OCI-M2 (cell line): Measurements from ENCODE around the gene CATSPERZ.

ENCODE experiments used
- DNase-seq: peaks from one replicate; lab custom pipeline; 2025; ENCODE audit not compliant: unreplicated experiment; lab: John Stamatoyannopoulos, UW

CATSPERZ gene

DNA sequence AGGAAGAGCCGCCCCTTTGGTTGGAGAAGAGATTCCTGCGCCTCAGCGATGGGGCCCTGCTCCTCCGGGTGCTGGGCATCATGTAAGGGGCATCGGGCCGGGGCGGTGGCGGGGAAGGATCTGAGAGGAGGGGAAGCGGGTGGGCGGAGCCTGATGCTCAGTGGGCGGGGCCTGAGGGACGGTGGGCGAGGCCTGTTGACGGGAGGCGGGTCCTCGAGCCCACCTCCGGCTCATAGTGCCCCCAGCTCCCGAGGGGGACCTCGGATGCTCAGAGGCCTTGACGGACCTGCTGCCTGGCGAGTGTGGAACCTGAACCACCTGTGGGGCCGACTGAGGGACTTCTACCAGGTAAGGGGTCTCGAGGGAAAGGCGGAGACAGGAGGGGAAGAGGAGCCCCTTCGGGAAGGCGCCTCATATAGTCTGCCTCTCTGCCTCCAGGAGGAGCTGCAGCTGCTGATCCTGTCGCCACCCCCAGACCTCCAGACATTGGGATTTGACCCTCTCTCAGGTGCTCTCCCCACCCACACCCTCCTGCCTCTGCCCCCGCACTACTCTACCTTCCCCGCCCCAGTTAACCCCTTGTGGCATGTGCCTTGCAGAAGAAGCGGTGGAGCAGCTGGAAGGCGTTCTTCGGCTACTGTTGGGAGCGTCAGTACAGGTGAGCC is 40.6 kb downstream of the CATSPERZ start:
- DNase-seq: no peak

DNA sequence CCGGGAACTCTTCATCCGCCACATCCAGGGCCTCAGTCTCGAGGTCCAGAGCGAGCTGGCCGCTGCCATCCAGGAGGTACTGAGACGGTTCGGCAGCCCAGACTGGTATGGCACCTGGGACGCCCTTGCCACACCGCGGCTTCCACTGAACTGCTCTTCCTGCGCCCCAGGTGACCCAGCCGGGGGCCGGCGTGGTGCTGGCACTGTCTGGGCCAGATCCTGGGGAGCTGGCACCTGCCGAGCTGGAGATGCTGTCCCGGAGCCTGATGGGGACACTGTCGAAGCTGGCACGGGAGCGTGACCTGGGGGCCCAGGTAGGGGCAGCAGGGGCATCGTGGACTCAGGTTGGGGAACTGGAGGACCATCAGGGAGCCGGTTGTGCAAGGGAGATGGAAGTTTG is 41.3 kb downstream of the CATSPERZ start:
- no peak for DNase-seq

DNA sequence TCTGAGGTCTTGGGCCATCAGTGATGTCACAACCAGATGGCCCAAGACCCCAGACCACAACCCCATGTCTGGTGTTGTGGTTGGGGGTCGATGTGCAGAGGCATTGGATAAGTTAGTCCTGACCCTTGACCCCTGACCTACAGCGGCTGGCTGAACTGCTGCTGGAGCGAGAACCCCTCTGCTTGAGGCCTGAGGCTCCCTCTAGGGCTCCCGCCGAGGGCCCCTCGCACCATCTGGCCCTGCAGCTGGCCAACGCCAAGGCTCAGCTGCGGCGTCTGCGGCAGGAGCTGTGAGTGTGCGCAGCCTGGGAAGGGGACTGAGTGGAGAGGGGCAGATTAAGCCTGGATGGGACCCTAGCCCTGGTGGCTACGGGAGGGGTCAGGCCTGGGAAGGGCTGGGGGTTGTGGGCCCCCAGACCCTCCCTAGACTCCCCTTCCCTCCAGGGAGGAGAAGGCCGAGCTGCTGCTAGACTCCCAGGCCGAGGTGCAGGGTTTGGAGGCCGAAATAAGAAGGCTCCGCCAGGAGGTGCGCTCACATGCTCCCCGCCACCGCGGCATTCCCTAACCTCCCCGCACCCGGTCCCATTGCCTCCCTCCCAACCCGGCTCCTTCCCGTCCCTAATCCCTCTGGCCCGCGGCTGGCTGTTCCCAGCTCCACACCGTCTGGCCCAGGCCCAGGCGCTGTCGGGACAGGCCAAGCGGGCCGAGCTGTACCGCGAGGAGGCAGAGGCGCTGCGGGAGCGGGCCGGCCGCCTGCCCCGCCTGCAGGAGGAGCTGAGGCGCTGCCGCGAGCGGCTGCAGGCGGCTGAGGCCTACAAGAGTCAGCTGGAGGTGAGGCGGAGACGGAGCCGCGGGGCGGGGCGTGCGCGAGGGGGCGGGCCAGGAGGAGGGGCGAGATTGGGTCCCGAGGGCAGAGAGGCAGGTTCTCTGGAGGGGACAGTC is 42.0 kb downstream of the CATSPERZ start:
- no peak for DNase-seq

DNA sequence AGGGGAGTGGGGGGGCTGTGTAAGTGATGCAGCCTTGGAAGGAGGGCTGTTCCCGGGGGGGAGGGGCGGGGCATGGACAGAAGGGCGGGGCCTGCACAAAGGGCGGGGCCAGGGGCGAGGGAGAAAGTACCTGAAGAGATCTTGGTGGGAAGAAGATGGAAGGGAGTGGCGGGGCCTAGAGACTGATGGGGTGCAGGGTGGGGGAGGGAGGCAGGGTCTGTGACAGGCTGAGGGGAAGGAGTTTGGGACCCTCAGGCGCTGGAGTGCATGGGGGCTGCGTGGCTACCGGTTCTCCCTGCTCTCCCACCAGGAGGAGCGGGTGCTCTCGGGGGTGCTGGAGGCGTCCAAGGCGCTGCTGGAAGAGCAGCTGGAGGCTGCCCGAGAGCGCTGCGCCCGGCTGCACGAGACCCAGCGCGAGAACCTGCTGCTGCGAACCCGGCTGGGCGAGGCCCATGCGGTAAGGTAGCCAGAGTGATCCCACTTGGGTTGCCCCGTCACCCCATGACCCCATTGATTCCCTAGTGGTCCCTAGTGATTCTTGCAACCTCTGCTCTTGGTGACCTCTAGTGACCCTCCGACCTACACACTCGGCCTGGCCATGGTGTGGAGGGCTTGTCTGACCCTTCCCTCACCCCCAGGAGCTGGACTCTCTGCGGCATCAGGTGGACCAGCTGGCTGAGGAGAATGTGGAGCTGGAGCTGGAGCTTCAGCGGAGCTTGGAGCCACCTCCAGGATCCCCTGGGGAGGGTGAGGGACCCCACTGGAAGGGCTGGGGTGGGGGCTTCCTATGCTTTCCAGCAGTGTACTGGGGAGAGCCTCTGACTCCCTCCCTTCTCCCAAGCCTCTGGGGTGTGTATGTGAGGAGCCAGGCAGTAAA is 42.9 kb downstream of the CATSPERZ start:
- no peak for DNase-seq

DNA sequence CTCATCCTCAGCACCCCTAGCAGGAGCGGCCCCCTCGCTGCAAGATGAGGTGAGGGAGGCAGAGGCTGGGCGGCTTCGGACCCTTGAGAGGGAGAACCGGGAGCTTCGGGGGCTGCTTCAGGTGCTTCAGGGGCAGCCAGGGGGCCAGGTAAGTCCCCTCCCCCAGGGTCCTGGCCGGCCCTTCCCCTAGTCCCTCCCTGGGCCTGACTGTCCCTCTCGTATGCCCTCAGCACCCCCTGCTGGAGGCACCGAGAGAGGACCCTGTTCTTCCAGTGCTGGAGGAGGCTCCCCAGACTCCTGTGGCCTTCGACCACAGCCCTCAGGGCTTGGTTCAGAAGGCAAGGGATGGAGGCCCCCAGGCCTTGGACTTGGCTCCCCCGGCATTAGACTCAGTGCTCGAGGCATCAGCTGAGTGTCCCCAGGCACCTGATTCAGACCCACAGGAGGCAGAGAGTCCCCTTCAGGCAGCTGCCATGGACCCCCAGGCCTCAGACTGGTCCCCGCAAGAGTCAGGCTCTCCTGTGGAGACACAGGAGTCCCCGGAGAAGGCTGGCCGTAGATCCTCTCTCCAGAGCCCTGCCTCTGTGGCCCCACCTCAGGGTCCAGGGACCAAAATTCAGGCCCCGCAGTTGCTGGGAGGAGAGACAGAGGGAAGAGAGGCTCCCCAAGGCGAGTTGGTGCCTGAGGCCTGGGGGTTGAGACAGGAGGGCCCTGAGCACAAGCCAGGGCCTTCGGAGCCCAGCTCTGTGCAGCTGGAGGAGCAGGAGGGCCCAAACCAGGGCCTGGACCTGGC is 43.8 kb downstream of the CATSPERZ start:
- no peak for DNase-seq

DNA sequence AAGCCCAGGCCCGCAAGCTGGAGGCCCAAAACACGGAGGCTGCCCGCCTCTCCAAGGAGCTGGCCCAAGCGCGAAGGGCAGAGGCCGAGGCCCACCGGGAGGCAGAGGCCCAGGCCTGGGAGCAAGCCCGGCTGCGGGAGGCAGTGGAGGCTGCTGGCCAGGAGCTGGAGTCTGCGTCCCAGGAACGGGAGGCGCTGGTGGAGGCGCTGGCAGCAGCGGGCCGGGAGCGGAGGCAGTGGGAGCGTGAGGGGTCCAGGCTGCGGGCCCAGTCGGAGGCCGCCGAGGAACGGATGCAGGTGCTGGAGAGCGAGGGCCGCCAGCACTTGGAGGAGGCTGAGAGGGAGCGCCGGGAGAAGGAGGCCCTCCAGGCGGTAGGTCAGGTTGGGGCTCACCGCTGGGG is 44.6 kb downstream of the CATSPERZ start:
- no peak for DNase-seq

DNA sequence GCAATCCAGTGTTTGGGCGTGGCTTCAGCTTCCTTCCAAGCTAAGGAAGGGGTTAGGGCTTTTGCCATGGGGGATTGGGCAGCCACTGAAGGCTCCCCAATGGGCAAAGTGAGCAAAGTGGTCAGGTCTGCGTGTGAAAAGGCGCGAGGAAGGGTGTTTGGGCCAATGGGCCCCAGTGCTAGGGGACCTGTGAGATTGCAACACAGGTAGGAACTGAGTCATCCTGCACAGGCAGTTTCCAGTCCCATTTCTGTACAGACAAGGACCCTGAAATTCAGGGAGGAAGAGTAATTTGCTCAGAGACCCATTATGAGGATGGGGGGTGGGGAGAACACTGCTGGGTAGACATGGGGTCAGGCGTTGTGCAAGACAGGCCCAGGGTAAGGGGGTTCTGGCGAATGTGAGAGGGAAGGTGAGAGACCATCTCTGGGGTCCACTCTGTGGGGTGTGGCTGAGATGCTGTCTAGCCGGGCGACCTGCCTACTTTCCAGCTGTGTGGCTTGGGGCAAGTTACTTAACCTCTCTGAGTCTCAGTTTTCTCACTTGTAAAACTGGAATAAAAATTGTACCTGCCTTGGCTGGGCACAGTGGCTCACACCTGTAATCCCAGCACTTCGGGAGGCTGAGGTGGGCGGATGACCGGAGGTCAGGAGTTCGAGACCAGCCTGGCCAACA is 47.2 kb downstream of the CATSPERZ start:
- no peak for DNase-seq

DNA sequence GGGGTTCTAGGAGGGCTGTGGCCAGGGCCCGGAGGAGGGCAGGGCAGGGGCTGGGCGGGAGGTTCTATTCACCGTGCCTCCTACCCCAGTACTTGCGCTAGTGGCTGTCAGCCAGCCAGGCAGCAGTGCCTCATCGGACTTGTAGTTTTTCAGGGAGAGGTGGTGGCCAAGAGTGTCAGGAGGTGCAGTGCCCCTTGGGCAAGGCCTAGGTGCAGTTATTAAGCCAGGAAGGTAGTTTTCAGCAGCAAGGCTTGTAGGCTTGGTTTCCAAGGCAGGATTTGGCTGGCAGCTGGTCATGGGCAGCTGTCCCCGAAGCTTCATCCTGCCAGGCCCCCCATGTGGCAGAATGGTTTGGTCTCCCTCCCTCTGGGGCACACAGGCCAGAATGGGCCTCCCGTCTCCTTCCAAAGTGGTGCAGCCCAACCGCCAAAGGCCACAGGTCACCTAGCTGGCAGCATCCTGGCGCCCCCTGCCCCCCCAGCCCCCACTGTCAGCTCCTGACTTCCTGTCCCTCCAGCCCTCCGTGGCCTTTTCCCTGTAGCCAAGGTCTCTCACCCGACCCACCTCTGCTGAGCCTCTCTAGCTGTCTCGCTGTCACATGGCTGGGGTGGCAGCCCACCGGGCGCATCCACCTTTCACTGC is 48.3 kb downstream of the CATSPERZ start:
- no peak for DNase-seq

DNA sequence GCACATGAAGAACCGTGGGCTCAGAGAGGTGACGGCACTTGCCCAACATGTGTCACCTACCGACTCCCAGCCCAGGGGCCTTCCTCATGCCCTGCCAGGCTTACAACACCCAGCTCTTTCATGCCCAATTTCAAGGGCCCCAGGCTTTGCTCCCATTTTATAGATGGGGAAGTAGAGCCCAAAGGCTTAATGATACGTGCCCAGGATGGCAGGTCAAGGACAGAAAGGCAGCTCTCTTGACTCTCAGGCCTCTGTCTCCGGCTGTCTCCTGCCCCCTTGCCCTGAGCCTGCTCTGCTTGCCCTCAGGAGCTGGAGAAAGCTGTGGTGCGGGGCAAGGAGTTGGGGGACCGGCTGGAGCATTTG is 48.8 kb downstream of the CATSPERZ start:
- no peak for DNase-seq

DNA sequence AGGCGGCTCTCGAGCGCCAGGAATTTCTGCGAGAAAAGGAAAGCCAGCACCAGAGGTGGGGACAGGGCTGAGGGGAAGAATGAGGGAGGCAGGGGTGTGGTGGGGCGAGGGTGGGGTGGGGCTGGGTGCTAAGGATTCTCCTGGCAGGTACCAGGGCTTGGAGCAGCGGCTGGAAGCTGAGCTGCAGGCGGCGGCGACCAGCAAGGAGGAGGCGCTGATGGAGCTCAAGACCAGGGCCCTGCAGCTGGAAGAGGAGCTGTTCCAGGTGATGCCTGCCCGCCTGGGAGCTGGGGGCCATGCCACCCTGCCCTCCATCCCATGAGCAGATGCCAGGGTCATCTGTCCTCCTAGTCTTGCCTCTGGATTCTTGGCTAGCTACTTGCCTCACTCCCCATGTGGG is 49.2 kb downstream of the CATSPERZ start:
- no peak for DNase-seq

DNA sequence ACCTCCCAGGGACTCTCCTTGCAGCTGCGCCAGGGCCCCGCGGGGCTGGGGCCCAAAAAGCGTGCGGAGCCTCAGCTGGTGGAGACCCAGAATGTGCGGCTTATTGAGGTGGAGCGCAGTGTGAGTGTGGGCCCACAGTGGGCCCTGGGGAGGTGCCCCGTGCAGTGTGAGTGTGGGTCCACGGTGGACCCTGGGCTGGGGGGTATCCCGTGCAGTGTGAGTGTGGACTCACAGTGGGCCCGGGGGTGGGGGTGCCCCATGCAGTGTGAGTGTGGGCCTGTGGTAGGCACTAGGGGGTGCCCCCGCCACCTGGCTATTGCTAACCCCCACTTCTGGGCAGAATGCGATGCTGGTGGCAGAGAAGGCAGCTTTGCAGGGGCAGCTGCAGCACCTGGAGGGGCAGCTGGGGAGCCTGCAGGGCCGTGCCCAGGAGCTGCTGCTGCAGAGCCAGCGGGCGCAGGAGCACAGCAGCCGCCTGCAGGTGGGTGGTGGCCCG is 51.0 kb downstream of the CATSPERZ start:
- no peak for DNase-seq

DNA sequence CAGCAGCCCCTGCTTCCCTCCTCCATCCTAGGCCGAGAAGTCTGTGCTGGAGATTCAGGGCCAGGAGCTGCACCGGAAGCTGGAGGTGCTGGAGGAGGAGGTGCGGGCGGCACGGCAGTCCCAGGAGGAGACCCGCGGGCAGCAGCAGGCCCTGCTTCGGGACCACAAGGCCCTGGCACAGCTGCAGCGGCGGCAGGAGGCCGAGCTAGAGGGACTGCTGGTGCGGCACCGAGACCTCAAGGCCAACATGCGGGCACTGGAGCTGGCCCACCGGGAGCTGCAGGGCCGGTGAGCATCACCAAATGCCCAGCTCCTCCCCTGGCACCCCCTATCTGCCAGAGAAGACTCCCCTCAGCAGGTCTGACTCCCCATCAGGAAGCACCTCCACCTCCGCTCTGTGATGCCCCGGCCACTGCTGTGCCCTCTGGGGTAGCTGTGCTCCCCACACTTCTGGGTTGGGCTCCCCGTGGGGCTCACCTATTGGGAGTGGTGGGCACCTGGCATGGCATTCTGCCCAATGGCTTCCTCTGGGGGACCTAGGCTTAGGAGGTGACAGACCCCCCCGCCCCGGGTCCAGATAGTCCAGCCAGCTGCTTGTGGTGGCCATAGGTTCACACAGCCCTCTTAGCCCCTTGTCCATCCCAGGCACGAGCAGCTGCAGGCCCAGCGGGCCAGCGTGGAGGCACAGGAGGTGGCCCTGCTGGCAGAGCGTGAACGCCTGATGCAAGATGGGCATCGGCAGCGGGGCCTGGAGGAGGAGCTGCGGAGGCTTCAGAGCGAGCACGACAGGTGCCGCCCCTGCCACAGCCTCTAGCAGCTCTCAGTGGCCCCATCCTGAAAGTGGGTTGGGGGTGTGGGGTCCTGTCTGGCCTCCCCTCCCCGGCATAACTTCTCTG is 52.2 kb downstream of the CATSPERZ start:
- no peak for DNase-seq

DNA sequence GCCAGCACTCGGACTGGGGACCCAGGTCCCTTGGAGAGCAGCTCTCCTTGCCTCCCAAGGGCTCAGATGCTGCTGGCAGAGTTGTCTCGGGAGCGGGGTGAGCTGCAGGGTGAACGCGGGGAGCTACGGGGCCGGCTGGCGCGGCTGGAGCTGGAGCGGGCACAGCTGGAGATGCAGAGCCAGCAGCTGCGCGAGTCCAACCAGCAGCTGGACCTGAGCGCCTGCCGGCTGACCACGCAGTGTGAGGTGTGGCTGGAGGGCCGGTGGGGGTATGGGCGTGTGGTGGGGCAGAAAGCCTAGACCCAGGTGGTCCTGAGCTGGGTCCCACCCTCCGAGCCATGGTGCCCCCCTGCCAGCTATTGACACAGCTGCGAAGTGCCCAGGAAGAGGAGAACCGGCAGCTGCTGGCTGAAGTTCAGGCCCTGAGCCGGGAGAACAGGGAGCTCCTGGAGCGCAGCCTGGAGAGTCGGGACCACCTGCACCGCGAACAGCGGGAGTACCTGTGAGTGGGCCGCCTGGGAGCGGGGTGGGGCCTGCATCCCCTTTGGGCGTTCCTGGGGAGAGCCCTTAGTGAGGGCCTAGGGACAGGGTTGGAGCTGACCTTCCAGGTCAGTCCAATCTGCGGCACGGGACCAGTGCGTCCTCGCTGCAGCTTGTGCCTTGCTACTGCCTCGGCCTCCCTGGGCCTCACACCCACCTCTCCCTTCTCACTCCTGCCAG is 53.0 kb downstream of the CATSPERZ start:
- DNase-seq: no peak

DNA sequence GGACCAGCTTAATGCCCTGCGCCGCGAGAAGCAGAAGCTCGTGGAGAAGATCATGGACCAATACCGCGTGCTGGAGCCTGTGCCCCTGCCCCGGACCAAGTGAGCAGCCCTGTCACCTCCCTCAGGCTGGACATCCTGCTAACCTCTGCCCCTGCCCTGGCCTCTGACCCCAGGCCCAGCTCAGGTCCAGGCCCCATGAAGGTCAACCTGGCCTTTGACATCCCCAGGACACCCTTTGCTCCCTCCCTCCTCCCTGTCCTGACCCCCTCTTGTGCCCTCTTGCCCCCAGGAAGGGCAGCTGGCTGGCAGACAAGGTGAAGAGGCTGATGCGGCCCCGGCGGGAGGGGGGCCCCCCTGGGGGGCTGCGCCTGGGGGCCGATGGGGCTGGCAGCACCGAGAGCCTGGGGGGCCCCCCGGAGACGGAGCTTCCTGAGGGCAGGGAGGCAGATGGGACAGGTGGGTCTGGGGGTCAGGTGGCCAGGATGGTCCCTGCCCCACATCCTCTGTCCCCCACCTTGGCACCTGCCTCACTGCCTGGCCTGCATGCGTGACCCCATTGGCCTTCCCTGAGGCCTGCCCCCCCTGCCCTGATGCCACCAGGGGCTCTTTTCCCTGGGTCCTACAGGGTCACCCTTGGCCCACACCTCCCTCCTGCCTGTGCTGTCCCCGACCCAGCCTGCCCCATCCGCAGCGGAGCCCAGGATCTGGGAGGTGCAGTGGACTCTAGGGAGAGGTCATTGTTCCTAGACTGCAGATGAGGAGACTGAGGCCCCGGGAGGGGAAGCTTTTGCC is 53.8 kb downstream of the CATSPERZ start:
- no peak for DNase-seq
